A549 (cell line): Measurements from ENCODE around the gene NFATC3. TPM values are rescaled to one million over a fixed set of nuclear protein-coding genes. Genes with fewer than 3 reads are reported as not detected.

Experiments
- ATAC-seq, 2 experiments: fragments of 200-7000 bp in 1 of 2; fragments of >200 bp in 1 of 2; cut with Nextera tagmentation in 1 of 2; cut with Tn5 transposase in 1 of 2; 3 replicates each; pipeline versions ENCODE4 v1.8.0 to v1.9.1; 2018 to 2020; ENCODE audit warnings: mild to moderate bottlenecking in 1 of 2, moderate library complexity in 1 of 2
- CTCF ChIA-PET: fragments of 300-600 bp; sonication (Branson Sonifier 250); formaldehyde crosslinking; extraction: SDS; loops from one replicate; lab custom pipeline; 2021; ENCODE audit warnings: antibody characterized with exemption, inconsistent platforms; lab: Yijun Ruan, JAX
- POLR2A ChIA-PET: fragments of 350-600 bp; formaldehyde crosslinking; extraction: SDS; loops from one replicate; lab custom pipeline; 2021; ENCODE audit warnings: antibody characterized with exemption, inconsistent platforms; lab: Yijun Ruan, JAX
- DNase-seq, 2 experiments: peaks; one replicate each; pipeline versions ENCODE4 v3.0.0 to v3.0.0-alpha.2; 2011 to 2016; ENCODE audit warnings: low read depth in 1 of 2, low spot score in 1 of 2
- FAIRE-seq: peaks from 2 replicates; lab custom pipeline; 2011; peaks lifted over from hg19 to GRCh38; lab: Jason Lieb, UNC
- H3K27ac ChIP-seq, 2 experiments: fragments of >200 bp; sonication (Bioruptor Twin); formaldehyde crosslinking; 3 replicates each; pipeline ENCODE4 v1.5.1; 2016 to 2017
- H3K4me1 ChIP-seq: fragments of >200 bp; sonication (Bioruptor Twin); formaldehyde crosslinking; 3 replicates; pipeline ENCODE4 v1.6.1; 2016
- H3K4me2 ChIP-seq: fragments of >200 bp; sonication (Bioruptor Twin); formaldehyde crosslinking; 3 replicates; pipeline ENCODE4 v1.6.1; 2016
- H3K4me3 ChIP-seq: fragments of >200 bp; sonication (Bioruptor Twin); formaldehyde crosslinking; 3 replicates; pipeline ENCODE4 v1.5.1; 2016
- H3K9me3 ChIP-seq: fragments of >200 bp; sonication (Bioruptor Twin); formaldehyde crosslinking; 3 replicates; pipeline ENCODE4 v1.6.1; 2016
- ATOH8 ChIP-seq: fragments of 250-450 bp; sonication (Bioruptor Pico); IDR thresholded peaks from 2 replicates; pipeline ENCODE4 v1.5.0; 2020; ENCODE audit warnings: low read depth, mild to moderate bottlenecking, moderate library complexity
- CBX8 ChIP-seq: fragments of 200-600 bp; sonication (generic); IDR thresholded peaks from 2 replicates; pipeline ENCODE4 v1.6.1; 2016
- CHD2 ChIP-seq: fragments of 150-350 bp; IDR thresholded peaks from 2 replicates; pipeline ENCODE4 v1.6.1; 2014; ENCODE audit warnings: low read length; ENCODE audit not compliant: partially characterized antibody
- E2F6 ChIP-seq: IDR thresholded peaks from 2 replicates; pipeline ENCODE4 v1.6.1; 2012; ENCODE audit warnings: low read depth, borderline replicate concordance
- EHMT2 ChIP-seq: fragments of 200-600 bp; sonication (generic); IDR thresholded peaks from 2 replicates; pipeline ENCODE4 v1.6.1; 2016; ENCODE audit warnings: antibody characterized with exemption, low read depth, mild to moderate bottlenecking, moderate library complexity
- ESRRA ChIP-seq: fragments of 150-350 bp; IDR thresholded peaks from 2 replicates; pipeline ENCODE4 v1.6.1; 2014; ENCODE audit warnings: mild to moderate bottlenecking, low read length, borderline replicate concordance
- FOSB ChIP-seq: fragments of 250-450 bp; sonication (Bioruptor Pico); IDR thresholded peaks from 2 replicates; pipeline ENCODE4 v1.5.0; 2020; ENCODE audit warnings: mild to moderate bottlenecking, moderate library complexity
- FOSL2 ChIP-seq, 2 experiments: fragments of 450-650 bp in 1 of 2; fragments of >200 bp in 1 of 2; sonication (Bioruptor Twin) in 1 of 2; formaldehyde crosslinking; IDR thresholded peaks; 2 replicates each; pipeline versions ENCODE4 v1.5.0 to v1.6.1; 2016 to 2020; ENCODE audit warnings: mild to moderate bottlenecking in 1 of 2, moderate library complexity in 1 of 2
- FOXS1 ChIP-seq: fragments of 250-450 bp; sonication (Bioruptor Pico); IDR thresholded peaks from 2 replicates; pipeline ENCODE4 v1.5.0; 2020; ENCODE audit warnings: mild to moderate bottlenecking, moderate library complexity
- HDAC2 ChIP-seq: fragments of 200-600 bp; sonication (generic); IDR thresholded peaks from 2 replicates; pipeline ENCODE4 v1.6.1; 2016
- HEYL ChIP-seq: fragments of 250-450 bp; sonication (Bioruptor Pico); IDR thresholded peaks from 2 replicates; pipeline ENCODE4 v1.8.0; 2021; ENCODE audit warnings: mild to moderate bottlenecking, moderate library complexity
- HOXB5 ChIP-seq: fragments of 250-450 bp; sonication (Bioruptor Pico); IDR thresholded peaks from 2 replicates; pipeline ENCODE4 v1.5.0; 2020; ENCODE audit warnings: mild to moderate bottlenecking, moderate library complexity
- MAZ ChIP-seq: fragments of 150-350 bp; IDR thresholded peaks from 2 replicates; pipeline ENCODE4 v1.6.1; 2014; ENCODE audit warnings: antibody characterized with exemption, low read depth, low read length, borderline replicate concordance
- NFE2L2 ChIP-seq: fragments of 150-350 bp; conservative IDR thresholded peaks from 2 replicates; pipeline ENCODE4 v1.6.1; 2014; ENCODE audit warnings: low read length
- PBX3 ChIP-seq: IDR thresholded peaks from 2 replicates; pipeline ENCODE4 v1.6.1; 2012
- POLR2AphosphoS2 ChIP-seq: conservative IDR thresholded peaks from 2 replicates; pipeline ENCODE4 v1.6.1; 2012; ENCODE audit warnings: low read length, improper control_type of control experiment, inconsistent platforms
- RARB ChIP-seq: fragments of 250-450 bp; sonication (Bioruptor Pico); IDR thresholded peaks from 2 replicates; pipeline ENCODE4 v1.8.0; 2021; ENCODE audit warnings: mild to moderate bottlenecking, moderate library complexity
- REST ChIP-seq: fragments of 200-600 bp; sonication (generic); IDR thresholded peaks from 2 replicates; pipeline ENCODE4 v1.6.1; 2016; ENCODE audit warnings: antibody characterized with exemption, mild to moderate bottlenecking, moderate library complexity
- TFCP2L1 ChIP-seq: fragments of 250-450 bp; sonication (Bioruptor Pico); IDR thresholded peaks from 2 replicates; pipeline ENCODE4 v1.5.0; 2021; ENCODE audit warnings: mild to moderate bottlenecking
- TP53 ChIP-seq: fragments of 250-450 bp; sonication (Bioruptor Pico); IDR thresholded peaks from 2 replicates; pipeline ENCODE4 v1.5.0; 2021; ENCODE audit warnings: mild to moderate bottlenecking, moderate library complexity
- ZC3H11A ChIP-seq: fragments of 450-650 bp; IDR thresholded peaks from 2 replicates; pipeline ENCODE4 v1.6.1; 2014; ENCODE audit warnings: antibody characterized with exemption, mild to moderate bottlenecking
- WGBS: methylation state at CpG from one replicate; pipeline ENCODE4 v1.1.6; 2017; ENCODE audit errors: missing lambda C conversion rate; 5-methylcytosine and 5-hydroxymethylcytosine counted together
- polyA plus RNA-seq, 4 experiments: library from polyadenylated mRNA; depleted of rRNA in 3 of 4; stranded (reverse); fragments of >200 nt; fragmentation: RNase III in 1 of 4; extraction: RNeasy Plus Mini Kit Qiagen cat#74134 plus additional on column Dnase treatment in 1 of 4; gene quantifications; 2 replicates in 3 of 4; 3 replicates in 1 of 4; pipeline ENCODE4 v1.2.3, GENCODE V29; 2011 to 2017
- TF ChIP-seq, protein P1 (sequence below): fragments of >200 bp; sonication (Bioruptor Twin); formaldehyde crosslinking; IDR thresholded peaks from 2 replicates; pipeline ENCODE4 v1.6.1; 2016
- TF ChIP-seq, protein P2 (sequence below): IDR thresholded peaks from 2 replicates; pipeline ENCODE4 v1.6.1; 2012

NFATC3 gene
- polyA plus RNA-seq, 2 of the 4 experiments (the other 2 are of a cell fraction): 13.3 to 23.9 TPM

GRCh38 chr16:68166264-68166663 lies 81.1 kb downstream of the NFATC3 start:
- CTCF ChIA-PET: interaction anchor here (0.8 to 1.4 kb wide), 2 partner anchors 19 to 64 kb away, joined by 3 read pairs; no protein-coding TSS in a partner anchor
- DNase-seq (no peak), ATAC-seq (no peak), FAIRE-seq (no peak)
- no peaks in the 10 kb centered on the region for H3K4me1 ChIP-seq
- no peak for TF ChIP-seq REST
- TF ChIP-seq TFCP2L1 (CRISPR knock-in tag): no peak
- TF ChIP-seq MAZ: no peak
- TF ChIP-seq PBX3: no peak
- no peak for TF ChIP-seq HDAC2
- TF ChIP-seq, protein P1, sequence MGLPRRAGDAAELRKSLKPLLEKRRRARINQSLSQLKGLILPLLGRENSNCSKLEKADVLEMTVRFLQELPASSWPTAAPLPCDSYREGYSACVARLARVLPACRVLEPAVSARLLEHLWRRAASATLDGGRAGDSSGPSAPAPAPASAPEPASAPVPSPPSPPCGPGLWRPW: no peak
- no peak for TF ChIP-seq HEYL (CRISPR knock-in tag)
- no peak for TF ChIP-seq ESRRA
- TF ChIP-seq CBX8: no peak
- no peak for TF ChIP-seq NFE2L2
- TF ChIP-seq FOSL2 (IDR thresholded peaks at IDR 0.05): no peak
- no peak for TF ChIP-seq FOSL2 (CRISPR knock-in tag; IDR thresholded peaks at IDR 0.05)
- TF ChIP-seq POLR2AphosphoS2: no peak
- TF ChIP-seq ZC3H11A: no peak
- TF ChIP-seq, protein P2, sequence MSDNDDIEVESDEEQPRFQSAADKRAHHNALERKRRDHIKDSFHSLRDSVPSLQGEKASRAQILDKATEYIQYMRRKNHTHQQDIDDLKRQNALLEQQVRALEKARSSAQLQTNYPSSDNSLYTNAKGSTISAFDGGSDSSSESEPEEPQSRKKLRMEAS: no peak
- 96% methylated on average over 3 of the region's 3 CpGs for WGBS
- H3K4me3 ChIP-seq: no peak overlapping the region
- H3K4me2 ChIP-seq: no peak overlapping the region
- POLR2A ChIA-PET: no interaction called here
- no peaks in the 10 kb centered on the region for H3K9me3 ChIP-seq
- no peak overlapping the region for H3K27ac ChIP-seq

DNA sequence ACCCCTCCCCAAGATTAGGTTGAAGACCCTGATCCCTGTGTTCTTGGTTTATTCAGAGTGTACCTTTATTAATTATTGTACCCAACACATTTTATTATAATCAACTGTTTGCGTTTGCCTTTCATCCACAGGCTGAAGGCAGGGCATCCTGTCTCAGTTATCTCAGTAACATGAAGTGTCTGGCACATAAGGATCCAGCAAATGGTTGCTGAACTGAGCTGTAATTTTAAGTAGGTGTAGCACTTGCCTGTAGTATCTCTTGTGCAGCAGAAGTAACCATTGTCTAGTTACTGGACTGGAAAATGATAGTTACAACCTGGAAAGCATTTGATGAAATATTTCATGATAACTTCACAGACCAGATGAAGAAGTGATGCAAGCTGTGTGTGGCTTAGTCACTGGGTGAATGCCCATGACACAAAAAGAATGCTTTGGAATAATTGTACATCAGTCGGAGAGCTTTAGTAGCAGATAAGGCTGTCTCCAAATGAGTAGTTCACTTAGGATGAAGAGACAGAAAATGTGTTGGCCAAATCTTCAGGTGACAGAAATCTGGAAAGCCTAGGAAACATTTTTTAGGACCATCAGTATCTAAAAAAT lies 94.1 kb downstream of the NFATC3 start:
- TF ChIP-seq TP53 (CRISPR knock-in tag): no peak
- no peak for TF ChIP-seq E2F6
- no peak for TF ChIP-seq HOXB5
- TF ChIP-seq CHD2: no peak
- TF ChIP-seq FOXS1: no peak
- no peak for TF ChIP-seq FOSB
- no peak for TF ChIP-seq TFCP2L1 (CRISPR knock-in tag)
- no peak for TF ChIP-seq ATOH8
- TF ChIP-seq RARB: no peak
- TF ChIP-seq EHMT2: no peak
- no peak for TF ChIP-seq REST
- TF ChIP-seq CBX8: no peak
- no peak for TF ChIP-seq NFE2L2
- no peak for ATAC-seq
- Histone ChIP-seq H3K4me1 (no peaks in the 10 kb centered on the region), H3K4me3 (no peak overlapping the region), H3K9me3 (no peaks in the 10 kb centered on the region), H3K27ac (no peak overlapping the region), H3K4me2 (no peak overlapping the region)
- WGBS: 91% methylated on average over 2 of the region's 2 CpGs
- no peak for FAIRE-seq
- no peak for DNase-seq
- ChIA-PET CTCF (interaction anchor here (1.0 kb wide), 1 partner anchor 49 kb away, joined by 3 read pairs; no protein-coding TSS in a partner anchor), POLR2A (no interaction called here)
